GM12865 (cell line): ENCODE data around the gene SLMAP.

Source experiments
- DNase-seq: peaks from one replicate; pipeline ENCODE4 v3.0.0; 2010; ENCODE audit warnings: low read depth
- H3K4me3 ChIP-seq: 2 replicates; pipeline ENCODE4 v1.5.1; 2011; ENCODE audit warnings: mild to moderate bottlenecking, low read depth, low read length, control low read depth
- TF ChIP-seq, protein P1 (sequence below): IDR thresholded peaks from 2 replicates; pipeline ENCODE4 v1.5.1; 2011; ENCODE audit warnings: low read length, control low read depth, low read depth, inconsistent platforms; ENCODE audit not compliant: insufficient read depth; ENCODE audit errors: missing control alignments

SLMAP gene

DNA sequence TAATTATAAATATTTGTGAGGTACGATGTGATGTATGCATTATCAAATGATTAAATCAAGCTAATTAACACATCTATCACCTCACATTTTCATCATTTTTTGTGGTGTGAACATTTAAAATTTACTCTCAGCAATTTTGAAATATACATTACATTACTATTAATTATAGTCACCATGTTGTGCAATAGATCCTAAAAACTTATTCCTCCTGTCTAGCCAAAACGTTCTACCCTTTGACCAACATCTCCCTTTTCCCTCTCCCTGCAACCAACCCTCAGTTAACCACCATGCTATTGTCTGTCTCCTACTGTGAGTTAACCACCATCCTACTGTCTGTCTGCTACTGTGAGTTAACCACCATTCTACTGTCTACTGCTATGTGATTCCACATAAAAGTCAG is 20.7 kb upstream of the SLMAP start:
- no peak overlapping the region for H3K4me3 ChIP-seq
- no peak for DNase-seq
- TF ChIP-seq, protein P1, sequence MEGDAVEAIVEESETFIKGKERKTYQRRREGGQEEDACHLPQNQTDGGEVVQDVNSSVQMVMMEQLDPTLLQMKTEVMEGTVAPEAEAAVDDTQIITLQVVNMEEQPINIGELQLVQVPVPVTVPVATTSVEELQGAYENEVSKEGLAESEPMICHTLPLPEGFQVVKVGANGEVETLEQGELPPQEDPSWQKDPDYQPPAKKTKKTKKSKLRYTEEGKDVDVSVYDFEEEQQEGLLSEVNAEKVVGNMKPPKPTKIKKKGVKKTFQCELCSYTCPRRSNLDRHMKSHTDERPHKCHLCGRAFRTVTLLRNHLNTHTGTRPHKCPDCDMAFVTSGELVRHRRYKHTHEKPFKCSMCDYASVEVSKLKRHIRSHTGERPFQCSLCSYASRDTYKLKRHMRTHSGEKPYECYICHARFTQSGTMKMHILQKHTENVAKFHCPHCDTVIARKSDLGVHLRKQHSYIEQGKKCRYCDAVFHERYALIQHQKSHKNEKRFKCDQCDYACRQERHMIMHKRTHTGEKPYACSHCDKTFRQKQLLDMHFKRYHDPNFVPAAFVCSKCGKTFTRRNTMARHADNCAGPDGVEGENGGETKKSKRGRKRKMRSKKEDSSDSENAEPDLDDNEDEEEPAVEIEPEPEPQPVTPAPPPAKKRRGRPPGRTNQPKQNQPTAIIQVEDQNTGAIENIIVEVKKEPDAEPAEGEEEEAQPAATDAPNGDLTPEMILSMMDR, result no peak

DNA sequence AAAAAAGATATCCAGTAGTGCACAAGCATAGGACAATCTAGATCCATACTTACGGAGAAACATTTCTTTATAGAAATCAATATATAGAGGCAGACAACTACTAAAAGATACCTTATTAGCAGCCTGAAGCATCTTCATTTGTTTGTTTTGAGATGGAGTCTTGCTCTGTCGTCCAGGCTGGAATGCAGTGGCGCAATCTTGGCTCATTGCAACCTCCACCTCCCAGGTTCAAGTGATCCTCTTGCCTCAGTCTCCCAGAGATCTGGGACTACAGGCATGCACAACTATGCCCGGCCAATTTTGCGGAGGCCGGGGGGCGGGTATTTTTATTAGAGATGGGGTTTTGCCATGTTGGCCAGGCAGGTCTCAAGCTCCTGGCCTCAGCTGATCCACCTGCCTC is 18.3 kb upstream of the SLMAP start:
- no peak for DNase-seq
- TF ChIP-seq, protein P1, result no peak
- no peak overlapping the region for H3K4me3 ChIP-seq

DNA sequence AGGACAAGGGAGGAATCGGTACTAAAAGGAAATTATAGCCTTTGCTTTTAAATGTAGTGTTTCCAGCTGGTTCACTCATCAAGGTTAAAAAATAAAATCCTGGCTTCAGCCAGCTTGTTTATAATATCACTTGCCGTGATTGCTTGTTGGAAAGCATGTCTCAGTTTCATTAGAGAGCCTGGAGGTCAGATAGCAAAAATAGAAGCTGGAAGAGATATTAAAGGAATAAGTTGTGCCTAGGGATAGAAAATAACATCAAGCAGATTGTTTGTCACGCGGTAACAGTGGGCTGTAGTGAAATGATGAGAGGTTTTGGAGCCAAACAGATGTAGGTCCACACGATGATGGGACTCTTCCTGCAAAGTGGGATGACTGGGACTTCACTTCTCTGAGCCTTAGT is 17.7 kb upstream of the SLMAP start:
- H3K4me3 ChIP-seq, result no peak overlapping the region
- DNase-seq, result no peak
- TF ChIP-seq, protein P1, result no peak

DNA sequence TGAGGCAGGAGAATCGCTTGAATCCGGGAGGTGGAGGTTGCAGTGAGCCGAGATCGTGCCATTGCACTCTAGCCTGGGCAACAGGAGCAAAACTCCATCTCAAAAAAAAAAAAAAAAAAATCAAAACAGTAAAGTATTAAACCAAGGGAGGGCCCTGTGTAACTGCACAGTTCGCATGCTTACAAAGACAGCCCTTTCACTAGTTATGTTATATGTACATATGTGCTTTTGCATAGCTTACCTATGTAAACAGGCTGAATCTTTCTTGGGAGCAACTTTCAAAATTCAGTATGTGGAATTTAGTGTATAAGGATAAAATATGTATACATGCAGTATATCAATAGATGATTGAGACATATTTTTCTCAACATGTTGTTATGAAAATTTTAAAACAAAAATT is 16.1 kb upstream of the SLMAP start:
- DNase-seq, result no peak
- TF ChIP-seq, protein P1, result no peak
- H3K4me3 ChIP-seq, result no peak overlapping the region

DNA sequence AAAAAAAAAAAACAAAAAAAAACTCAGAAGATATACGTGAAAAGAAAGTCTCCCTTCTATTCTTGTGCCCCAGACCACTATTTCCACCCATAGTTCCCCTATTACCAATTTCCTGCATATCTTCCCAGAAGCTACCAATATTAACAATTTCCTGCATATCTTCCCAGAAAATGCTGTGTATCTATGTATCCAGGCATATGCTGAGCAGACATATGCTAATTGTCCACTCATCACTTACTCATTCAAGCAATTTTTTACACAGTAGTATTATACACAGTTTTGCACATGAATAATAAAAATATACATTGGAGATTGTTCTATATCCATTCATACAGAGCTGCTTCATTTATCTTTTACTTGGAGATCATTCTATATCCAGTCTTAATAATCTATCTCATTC is 12.6 kb upstream of the SLMAP start:
- DNase-seq, result no peak
- TF ChIP-seq, protein P1, result no peak
- no peak overlapping the region for H3K4me3 ChIP-seq

DNA sequence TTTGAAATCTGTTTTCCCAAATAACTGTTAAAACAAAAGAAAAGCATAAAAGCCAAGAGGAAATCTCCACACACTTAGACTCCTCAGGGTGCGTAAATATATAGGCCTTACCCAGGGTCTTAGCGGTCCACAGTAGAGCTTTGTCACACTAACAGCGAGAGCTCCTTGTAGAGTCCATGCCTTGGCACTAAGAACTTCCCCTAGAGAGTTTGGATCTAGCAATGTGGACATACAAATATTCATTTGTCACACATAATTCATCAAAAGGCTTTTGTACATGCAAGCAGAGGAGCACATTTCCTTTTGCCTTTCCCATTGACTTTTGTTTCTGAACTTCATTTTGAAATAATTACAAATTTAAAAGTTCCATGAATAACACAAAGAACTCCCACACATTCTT is 11.0 kb upstream of the SLMAP start:
- no peak for DNase-seq
- TF ChIP-seq, protein P1, result no peak
- no peak overlapping the region for H3K4me3 ChIP-seq

DNA sequence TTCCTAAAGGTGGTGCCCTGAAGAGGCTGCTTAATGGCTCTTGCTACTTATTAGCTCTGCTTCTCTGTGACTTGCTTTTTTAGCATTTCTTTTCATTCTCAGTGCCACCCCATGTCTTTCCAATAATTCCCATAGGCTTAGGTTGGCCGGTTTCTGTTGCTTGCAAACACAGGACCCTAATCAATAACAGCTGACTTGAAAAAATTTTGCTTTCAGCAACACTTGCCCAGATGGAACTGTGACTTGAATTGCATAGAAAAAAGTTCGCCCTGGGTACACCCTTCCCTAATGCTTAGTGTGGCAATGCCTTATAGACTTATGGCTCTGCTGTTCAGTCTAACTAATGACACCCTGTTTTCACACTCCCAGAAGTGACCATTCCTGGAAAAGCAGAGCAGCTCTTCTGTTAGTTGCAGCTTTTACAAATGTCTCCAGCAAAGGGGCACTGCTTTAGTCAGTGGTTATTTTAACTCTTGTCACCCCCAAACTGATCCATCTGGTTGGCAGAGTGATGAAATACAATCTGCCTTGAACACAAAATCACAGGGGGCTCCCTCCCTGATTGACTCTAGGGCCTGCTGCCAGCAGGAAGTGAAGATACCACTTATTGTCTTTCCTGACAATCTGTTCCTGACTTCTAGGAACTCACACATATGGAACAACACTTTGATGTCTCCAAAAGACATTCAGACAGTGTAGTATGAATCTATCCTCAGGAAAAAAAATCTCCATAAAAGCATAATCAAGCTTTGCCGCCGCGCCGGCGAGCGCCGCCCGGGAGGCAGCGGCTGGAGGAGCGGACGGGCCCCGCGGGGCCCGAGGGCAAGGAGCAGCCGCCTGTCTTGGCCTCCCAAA is 9.7 kb upstream of the SLMAP start:
- DNase-seq, result no peak
- TF ChIP-seq, protein P1, result no peak
- H3K4me3 ChIP-seq, result no peak overlapping the region
